ENCODE data around the gene USP24. TPM values are rescaled to one million over a fixed set of nuclear protein-coding genes. Genes with fewer than 3 reads are reported as not detected.

USP24 gene
- total RNA-seq, 1 experiment from 2014 or later: 40.9 TPM

DNA sequence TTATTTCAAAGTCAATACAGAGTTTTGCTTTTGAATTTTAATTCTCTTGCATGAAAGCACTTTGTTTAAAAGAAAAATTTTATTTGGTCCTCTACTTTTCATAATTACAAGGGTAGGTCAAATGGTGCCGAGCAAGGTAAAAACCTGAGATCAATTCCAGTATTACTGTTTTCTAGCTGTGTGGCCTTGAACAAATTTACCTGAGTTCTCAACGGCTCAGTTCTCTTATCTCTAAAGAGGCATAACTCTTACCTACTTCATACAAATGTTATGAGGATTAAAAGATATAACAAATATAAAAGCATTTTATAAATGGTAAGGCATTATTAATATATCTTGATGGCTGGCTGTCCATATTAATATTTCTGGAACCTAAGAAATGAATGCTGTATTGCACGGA lies 42.5 kb downstream of the USP24 start (continued):
- TF ChIP-seq EMX1 (CRISPR knock-in tag; IDR thresholded peaks at IDR 0.05): no peak
- TF ChIP-seq, protein P1, sequence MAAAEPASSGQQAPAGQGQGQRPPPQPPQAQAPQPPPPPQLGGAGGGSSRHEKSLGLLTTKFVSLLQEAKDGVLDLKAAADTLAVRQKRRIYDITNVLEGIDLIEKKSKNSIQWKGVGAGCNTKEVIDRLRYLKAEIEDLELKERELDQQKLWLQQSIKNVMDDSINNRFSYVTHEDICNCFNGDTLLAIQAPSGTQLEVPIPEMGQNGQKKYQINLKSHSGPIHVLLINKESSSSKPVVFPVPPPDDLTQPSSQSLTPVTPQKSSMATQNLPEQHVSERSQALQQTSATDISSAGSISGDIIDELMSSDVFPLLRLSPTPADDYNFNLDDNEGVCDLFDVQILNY (CRISPR knock-in tag; IDR thresholded peaks at IDR 0.05): no peak
- TF ChIP-seq NR2C2 (CRISPR knock-in tag; IDR thresholded peaks at IDR 0.05): no peak

DNA sequence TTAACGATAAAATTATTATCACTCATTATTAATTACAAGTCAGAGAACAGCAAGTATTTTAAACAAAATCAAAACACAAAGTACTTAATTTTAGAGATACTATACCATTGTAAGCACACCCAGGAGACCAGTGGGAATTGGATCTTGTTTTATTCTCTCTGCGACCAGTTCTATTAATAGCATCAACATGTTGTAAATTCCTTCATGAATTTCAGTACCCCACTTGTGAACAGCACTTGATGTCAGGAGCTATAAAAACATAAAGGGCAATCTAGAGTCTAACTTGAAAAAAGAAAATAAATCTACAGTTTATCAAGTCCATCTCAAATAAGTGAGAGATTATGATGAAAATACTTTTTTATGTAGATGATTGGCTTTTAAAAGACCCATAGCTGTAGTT lies 42.9 kb downstream of the USP24 start:
- CTCF ChIA-PET: interaction anchor here (1.0 kb wide), 1 partner anchor 28 kb away, joined by 3 read pairs; no protein-coding TSS in a partner anchor

More for the DNA sequence above, 42.9 kb downstream of the USP24 start:
- Mint-ChIP-seq H3K4me1 (peaks cover 41% of the 10 kb centered on the region), H3K27ac (no peak overlapping the region), H3K36me3 (peaks cover 7% of the 10 kb centered on the region; the same call in 1 of the 2 replicates), H3K9me3 (no peaks in the 10 kb centered on the region), H3K27me3 (ENCODE audit: low read depth) (no peaks in the 10 kb centered on the region), H3K4me3 (no peak overlapping the region)
- ATAC-seq (no peak), DNase-seq (ENCODE audit: low spot score) (no peak)
- POLR2A ChIA-PET: no interaction called here
- TF ChIP-seq SMAD3 (CRISPR knock-in tag; IDR thresholded peaks at IDR 0.05; ENCODE audit: borderline replicate concordance) (no peak), TEAD1 (CRISPR knock-in tag; IDR thresholded peaks at IDR 0.05) (no peak), GTF2I (CRISPR knock-in tag; conservative IDR thresholded peaks at IDR 0.05) (no peak), TCF7 (CRISPR knock-in tag; IDR thresholded peaks at IDR 0.05; ENCODE audit: low read depth) (no peak), SOX15 (CRISPR knock-in tag; IDR thresholded peaks at IDR 0.05) (no peak), EMX1 (CRISPR knock-in tag; IDR thresholded peaks at IDR 0.05) (no peak), ELF4 (CRISPR knock-in tag; IDR thresholded peaks at IDR 0.05; ENCODE audit: low read depth) (no peak), ZNF416 (CRISPR knock-in tag; IDR thresholded peaks at IDR 0.05) (no peak)
- TF ChIP-seq, protein P2, sequence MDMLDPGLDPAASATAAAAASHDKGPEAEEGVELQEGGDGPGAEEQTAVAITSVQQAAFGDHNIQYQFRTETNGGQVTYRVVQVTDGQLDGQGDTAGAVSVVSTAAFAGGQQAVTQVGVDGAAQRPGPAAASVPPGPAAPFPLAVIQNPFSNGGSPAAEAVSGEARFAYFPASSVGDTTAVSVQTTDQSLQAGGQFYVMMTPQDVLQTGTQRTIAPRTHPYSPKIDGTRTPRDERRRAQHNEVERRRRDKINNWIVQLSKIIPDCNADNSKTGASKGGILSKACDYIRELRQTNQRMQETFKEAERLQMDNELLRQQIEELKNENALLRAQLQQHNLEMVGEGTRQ (CRISPR knock-in tag; IDR thresholded peaks at IDR 0.05): no peak
- TF ChIP-seq, protein P3, sequence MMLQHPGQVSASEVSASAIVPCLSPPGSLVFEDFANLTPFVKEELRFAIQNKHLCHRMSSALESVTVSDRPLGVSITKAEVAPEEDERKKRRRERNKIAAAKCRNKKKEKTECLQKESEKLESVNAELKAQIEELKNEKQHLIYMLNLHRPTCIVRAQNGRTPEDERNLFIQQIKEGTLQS (CRISPR knock-in tag; conservative IDR thresholded peaks at IDR 0.05): no peak
- TF ChIP-seq, protein P4, sequence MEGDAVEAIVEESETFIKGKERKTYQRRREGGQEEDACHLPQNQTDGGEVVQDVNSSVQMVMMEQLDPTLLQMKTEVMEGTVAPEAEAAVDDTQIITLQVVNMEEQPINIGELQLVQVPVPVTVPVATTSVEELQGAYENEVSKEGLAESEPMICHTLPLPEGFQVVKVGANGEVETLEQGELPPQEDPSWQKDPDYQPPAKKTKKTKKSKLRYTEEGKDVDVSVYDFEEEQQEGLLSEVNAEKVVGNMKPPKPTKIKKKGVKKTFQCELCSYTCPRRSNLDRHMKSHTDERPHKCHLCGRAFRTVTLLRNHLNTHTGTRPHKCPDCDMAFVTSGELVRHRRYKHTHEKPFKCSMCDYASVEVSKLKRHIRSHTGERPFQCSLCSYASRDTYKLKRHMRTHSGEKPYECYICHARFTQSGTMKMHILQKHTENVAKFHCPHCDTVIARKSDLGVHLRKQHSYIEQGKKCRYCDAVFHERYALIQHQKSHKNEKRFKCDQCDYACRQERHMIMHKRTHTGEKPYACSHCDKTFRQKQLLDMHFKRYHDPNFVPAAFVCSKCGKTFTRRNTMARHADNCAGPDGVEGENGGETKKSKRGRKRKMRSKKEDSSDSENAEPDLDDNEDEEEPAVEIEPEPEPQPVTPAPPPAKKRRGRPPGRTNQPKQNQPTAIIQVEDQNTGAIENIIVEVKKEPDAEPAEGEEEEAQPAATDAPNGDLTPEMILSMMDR (IDR thresholded peaks at IDR 0.05): no peak
- TF ChIP-seq, protein P5, sequence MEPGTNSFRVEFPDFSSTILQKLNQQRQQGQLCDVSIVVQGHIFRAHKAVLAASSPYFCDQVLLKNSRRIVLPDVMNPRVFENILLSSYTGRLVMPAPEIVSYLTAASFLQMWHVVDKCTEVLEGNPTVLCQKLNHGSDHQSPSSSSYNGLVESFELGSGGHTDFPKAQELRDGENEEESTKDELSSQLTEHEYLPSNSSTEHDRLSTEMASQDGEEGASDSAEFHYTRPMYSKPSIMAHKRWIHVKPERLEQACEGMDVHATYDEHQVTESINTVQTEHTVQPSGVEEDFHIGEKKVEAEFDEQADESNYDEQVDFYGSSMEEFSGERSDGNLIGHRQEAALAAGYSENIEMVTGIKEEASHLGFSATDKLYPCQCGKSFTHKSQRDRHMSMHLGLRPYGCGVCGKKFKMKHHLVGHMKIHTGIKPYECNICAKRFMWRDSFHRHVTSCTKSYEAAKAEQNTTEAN (CRISPR knock-in tag; IDR thresholded peaks at IDR 0.05): no peak
- TF ChIP-seq, protein P6, sequence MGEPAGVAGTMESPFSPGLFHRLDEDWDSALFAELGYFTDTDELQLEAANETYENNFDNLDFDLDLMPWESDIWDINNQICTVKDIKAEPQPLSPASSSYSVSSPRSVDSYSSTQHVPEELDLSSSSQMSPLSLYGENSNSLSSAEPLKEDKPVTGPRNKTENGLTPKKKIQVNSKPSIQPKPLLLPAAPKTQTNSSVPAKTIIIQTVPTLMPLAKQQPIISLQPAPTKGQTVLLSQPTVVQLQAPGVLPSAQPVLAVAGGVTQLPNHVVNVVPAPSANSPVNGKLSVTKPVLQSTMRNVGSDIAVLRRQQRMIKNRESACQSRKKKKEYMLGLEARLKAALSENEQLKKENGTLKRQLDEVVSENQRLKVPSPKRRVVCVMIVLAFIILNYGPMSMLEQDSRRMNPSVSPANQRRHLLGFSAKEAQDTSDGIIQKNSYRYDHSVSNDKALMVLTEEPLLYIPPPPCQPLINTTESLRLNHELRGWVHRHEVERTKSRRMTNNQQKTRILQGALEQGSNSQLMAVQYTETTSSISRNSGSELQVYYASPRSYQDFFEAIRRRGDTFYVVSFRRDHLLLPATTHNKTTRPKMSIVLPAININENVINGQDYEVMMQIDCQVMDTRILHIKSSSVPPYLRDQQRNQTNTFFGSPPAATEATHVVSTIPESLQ (CRISPR knock-in tag; IDR thresholded peaks at IDR 0.05): no peak
- TF ChIP-seq, protein P7, sequence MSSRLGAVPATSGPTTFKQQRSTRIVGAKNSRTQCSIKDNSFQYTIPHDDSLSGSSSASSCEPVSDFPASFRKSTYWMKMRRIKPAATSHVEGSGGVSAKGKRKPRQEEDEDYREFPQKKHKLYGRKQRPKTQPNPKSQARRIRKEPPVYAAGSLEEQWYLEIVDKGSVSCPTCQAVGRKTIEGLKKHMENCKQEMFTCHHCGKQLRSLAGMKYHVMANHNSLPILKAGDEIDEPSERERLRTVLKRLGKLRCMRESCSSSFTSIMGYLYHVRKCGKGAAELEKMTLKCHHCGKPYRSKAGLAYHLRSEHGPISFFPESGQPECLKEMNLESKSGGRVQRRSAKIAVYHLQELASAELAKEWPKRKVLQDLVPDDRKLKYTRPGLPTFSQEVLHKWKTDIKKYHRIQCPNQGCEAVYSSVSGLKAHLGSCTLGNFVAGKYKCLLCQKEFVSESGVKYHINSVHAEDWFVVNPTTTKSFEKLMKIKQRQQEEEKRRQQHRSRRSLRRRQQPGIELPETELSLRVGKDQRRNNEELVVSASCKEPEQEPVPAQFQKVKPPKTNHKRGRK (CRISPR knock-in tag; IDR thresholded peaks at IDR 0.05; ENCODE audit: borderline replicate concordance): no peak
